ENCODE results near the gene MMP25. TPM values are rescaled to one million over a fixed set of nuclear protein-coding genes. Genes with fewer than 3 reads are reported as not detected.

The MMP25 gene
- total RNA-seq, 4 donors from 2014 or later = 0.51 to 0.87 (median 0.83) TPM; not detected in 1

- Histone ChIP-seq H3K36me3 (no peaks in the 10 kb centered on the region), H3K4me1 (peaks cover 35% of the 10 kb centered on the region), H3K4me3 (no peak overlapping the region), H3K9me3 (no peaks in the 10 kb centered on the region), H3K27ac (no peak overlapping the region), H3K27me3 (peaks cover 81% of the 10 kb centered on the region)
- 28% methylated on average over 13 of the region's 17 CpGs for WGBS
- TF ChIP-seq CTCF (IDR thresholded peaks at IDR 0.05) (no peak), POLR2A (IDR thresholded peaks at IDR 0.05) (no peak)
- DNase-seq (ENCODE audit: low spot score in 2 of 2) = no peak
Measured at GRCh38 chr16:3007957-3008689, 38.2 kb upstream of the MMP25 start.

DNA sequence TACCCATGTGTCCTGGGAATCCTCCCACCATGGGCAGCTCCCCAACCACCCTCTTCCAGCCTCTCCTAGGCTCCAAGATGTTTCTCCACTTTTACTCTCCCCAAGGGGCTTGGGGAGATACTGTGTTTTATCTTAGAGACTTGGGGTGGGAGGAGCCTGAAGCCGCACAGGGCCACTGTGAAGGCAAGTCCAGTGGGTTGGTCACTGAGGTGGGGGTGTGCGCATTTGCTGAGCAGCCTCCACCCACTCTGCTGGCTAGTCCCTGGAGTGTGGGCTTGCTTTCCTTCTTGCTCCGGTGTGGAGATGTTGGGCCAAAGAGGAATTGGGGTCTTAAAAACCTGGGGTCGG, 37.7 kb upstream of the MMP25 start:
- TF ChIP-seq CTCF (IDR thresholded peaks at IDR 0.05) = no peak
- no peak for TF ChIP-seq POLR2AphosphoS5 (IDR thresholded peaks at IDR 0.05)
- no peak for TF ChIP-seq POLR2A (IDR thresholded peaks at IDR 0.05)
- TF ChIP-seq EP300 (IDR thresholded peaks at IDR 0.05) = no peak
- Histone ChIP-seq H3K27ac (no peak overlapping the region), H3K27me3 (peaks cover 83% of the 10 kb centered on the region), H3K36me3 (no peaks in the 10 kb centered on the region), H3K9me3 (no peaks in the 10 kb centered on the region), H3K4me1 (peaks cover 33% of the 10 kb centered on the region), H3K4me3 (no peak overlapping the region)
- WGBS = 68% methylated on average over 4 of the region's 4 CpGs
- DNase-seq (ENCODE audit: low spot score in 2 of 2) = no peak

DNA sequence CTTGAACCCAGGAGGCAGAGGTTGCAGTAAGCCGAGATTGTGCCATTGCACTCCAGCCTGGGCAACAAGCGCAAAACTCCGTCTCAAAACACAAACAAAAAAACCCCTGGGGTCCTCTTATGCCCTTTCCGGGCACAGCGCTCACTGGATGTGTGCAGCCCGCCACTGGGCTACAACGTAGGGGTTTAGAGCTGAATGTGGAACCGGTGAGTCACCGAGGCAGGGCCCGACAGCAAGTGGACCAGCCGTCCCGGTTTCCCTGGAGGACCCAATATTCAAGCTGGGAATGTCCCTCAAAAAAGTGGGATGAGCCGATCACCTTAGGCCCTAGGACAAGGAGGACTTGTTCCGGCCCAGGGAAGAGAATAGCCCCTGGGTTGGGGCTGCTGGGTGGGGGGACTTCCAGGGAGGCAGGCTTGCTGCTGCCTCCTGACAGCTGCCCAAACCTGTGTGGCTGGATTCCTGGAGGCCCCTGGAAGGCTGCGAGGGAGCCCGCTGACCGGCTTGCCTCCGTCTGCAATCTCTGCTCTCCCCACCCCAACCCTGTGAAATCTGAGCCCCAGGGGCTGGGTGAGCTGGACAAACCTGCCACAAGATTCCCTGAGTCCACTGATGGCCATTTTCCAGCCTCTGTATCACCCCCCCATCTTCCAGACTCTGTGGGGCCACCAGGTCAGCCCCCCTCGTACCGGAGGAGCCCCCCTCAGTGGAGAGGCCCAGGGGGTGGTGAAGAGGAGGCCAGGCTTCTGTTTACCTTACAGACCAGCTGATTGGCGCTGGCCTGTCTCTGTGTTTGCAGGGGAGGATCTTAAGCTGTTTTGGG, 36.6 kb upstream of the MMP25 start:
- DNase-seq (ENCODE audit: low spot score in 2 of 2) = no peak
- Histone ChIP-seq H3K4me3 (no peak overlapping the region), H3K9me3 (no peaks in the 10 kb centered on the region), H3K27ac (no peak overlapping the region), H3K27me3 (peaks cover 89% of the 10 kb centered on the region), H3K36me3 (no peaks in the 10 kb centered on the region), H3K4me1 (peaks cover 29% of the 10 kb centered on the region)
- 54% methylated on average over 19 of the region's 21 CpGs for WGBS
- no peak for TF ChIP-seq CTCF (IDR thresholded peaks at IDR 0.05)
- no peak for TF ChIP-seq POLR2AphosphoS5 (IDR thresholded peaks at IDR 0.05)
- TF ChIP-seq POLR2A (IDR thresholded peaks at IDR 0.05) = no peak
- TF ChIP-seq EP300 (IDR thresholded peaks at IDR 0.05) = no peak

DNA sequence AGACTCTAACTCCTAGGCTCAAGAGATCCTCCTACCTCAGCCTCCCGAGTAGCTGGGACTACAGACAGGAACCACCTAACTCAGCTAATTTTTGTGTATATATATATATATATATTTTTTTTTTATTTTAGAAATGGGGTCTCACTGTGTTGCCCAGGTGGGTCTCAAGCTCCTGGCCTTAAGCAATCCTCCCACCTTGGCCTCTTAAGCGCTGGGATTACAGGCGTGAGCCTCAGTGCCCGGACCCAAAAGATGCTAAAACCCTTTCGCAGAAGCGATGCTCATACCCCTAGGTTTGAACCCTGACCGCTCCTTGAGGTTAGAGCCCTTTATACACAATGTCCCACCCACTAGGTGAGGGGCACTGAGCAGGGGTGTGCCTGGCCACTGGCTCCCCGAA, 35.9 kb upstream of the MMP25 start:
- no peak for TF ChIP-seq CTCF (IDR thresholded peaks at IDR 0.05)
- no peak for TF ChIP-seq POLR2AphosphoS5 (IDR thresholded peaks at IDR 0.05)
- no peak for TF ChIP-seq EP300 (IDR thresholded peaks at IDR 0.05)
- TF ChIP-seq POLR2A (IDR thresholded peaks at IDR 0.05) = no peak
- Histone ChIP-seq H3K27me3 (peaks cover 87% of the 10 kb centered on the region), H3K4me3 (no peak overlapping the region), H3K27ac (no peak overlapping the region), H3K9me3 (no peaks in the 10 kb centered on the region), H3K36me3 (no peaks in the 10 kb centered on the region), H3K4me1 (peaks cover 25% of the 10 kb centered on the region)
- no peak for DNase-seq (ENCODE audit: low spot score in 2 of 2)
- 97% methylated on average over 6 of the region's 8 CpGs for WGBS

DNA sequence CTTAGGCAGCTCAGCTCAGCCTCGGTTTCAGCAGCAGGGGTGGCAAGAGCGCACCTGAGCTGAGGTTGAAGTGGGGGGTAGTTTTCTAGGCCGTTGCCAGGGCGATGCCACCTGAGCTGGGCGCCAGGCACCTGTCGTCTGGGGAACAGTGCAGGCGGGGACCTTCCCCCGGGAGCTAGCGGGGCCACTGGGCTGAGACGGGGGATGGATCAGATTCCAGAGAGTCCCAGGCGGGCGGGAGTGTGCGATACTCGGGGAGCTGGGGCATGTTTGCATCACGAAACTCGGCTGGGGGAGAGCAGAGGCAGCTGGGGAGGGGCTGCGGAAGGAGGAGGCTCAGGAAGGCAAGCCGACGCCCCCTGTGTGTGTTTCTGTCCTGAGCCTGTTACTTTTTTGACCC, 34.1 kb upstream of the MMP25 start:
- H3K36me3 ChIP-seq = no peaks in the 10 kb centered on the region
- H3K27me3 ChIP-seq = peaks cover 71% of the 10 kb centered on the region
- H3K4me1 ChIP-seq = peaks cover 21% of the 10 kb centered on the region
- DNase-seq (ENCODE audit: low spot score in 2 of 2) = no peak
- 19% methylated on average over 13 of the region's 19 CpGs for WGBS
- TF ChIP-seq CTCF (IDR thresholded peaks at IDR 0.05) (no peak), POLR2AphosphoS5 (IDR thresholded peaks at IDR 0.05) (no peak), EP300 (IDR thresholded peaks at IDR 0.05) (no peak), POLR2A (IDR thresholded peaks at IDR 0.05) (no peak)
- H3K4me3 ChIP-seq = no peak overlapping the region
- no peaks in the 10 kb centered on the region for H3K9me3 ChIP-seq
- no peak overlapping the region for H3K27ac ChIP-seq
